Tibial nerve (tissue), 3 donors: Measurements from ENCODE around the gene CYTH1.

ENCODE experiments used
- CTCF ChIP-seq, 5 experiments: fragments of 200-600 bp in 3 of 5; fragments of 450-650 bp in 2 of 5; sonication (generic) in 3 of 5; IDR thresholded peaks; one replicate each; pipeline ENCODE4 v1.5.1; 2016 to 2019; ENCODE audit warnings: antibody characterized with exemption in 5 of 5, mild to moderate bottlenecking in 3 of 5, moderate library complexity in 2 of 5
- POLR2A ChIP-seq, 2 donors: fragments of 450-650 bp; IDR thresholded peaks; one replicate each; pipeline ENCODE4 v1.6.1; 2017; ENCODE audit warnings: antibody characterized with exemption in 2 of 2, mild to moderate bottlenecking in 2 of 2, moderate library complexity in 2 of 2

GRCh38 chr17:78727476-78728229, 54.4 kb downstream of the CYTH1 start:
- TF ChIP-seq CTCF (IDR thresholded peaks at IDR 0.05): no peak
- no peak for TF ChIP-seq POLR2A (IDR thresholded peaks at IDR 0.05)
